GM12891 (cell line): ENCODE data around the gene MKLN1.

Source experiments
- DNase-seq: peaks from one replicate; pipeline ENCODE4 v3.0.0; 2011; ENCODE audit warnings: low spot score; ENCODE audit not compliant: insufficient read length
- FAIRE-seq: peaks from 2 replicates; lab custom pipeline; 2011; peaks lifted over from hg19 to GRCh38; lab: Jason Lieb, UNC
- PAX5 ChIP-seq: IDR thresholded peaks from 2 replicates; pipeline ENCODE4 v1.6.1; 2011; ENCODE audit warnings: low read length, moderate library complexity, mild to moderate bottlenecking; ENCODE audit not compliant: insufficient read depth, severe bottlenecking
- POLR2A ChIP-seq: IDR thresholded peaks from 2 replicates; pipeline ENCODE4 v1.6.1; 2011; ENCODE audit warnings: low read depth, low read length, control low read depth
- POLR2AphosphoS5 ChIP-seq: IDR thresholded peaks from 2 replicates; pipeline ENCODE4 v1.6.1; 2011; ENCODE audit warnings: low read depth, low read length, control low read depth
- POU2F2 ChIP-seq: IDR thresholded peaks from 2 replicates; pipeline ENCODE4 v1.6.1; 2011; ENCODE audit warnings: low read depth, mild to moderate bottlenecking, control low read depth, low read length, moderate library complexity
- SPI1 ChIP-seq: IDR thresholded peaks from 2 replicates; pipeline ENCODE4 v1.6.1; 2011; ENCODE audit warnings: low read depth, low read length, control low read depth
- TAF1 ChIP-seq: IDR thresholded peaks from 2 replicates; pipeline ENCODE4 v1.6.1; 2011; ENCODE audit warnings: low read depth, low read length, control low read depth

Gene MKLN1

GRCh38 chr7:131358636-131359035 is 31.0 kb downstream of the MKLN1 start:
- no peak for FAIRE-seq
- TF ChIP-seq POLR2A (no peak), SPI1 (peak; percentile 65; the same call in 1 of the 2 replicates)
- no peak for DNase-seq

- FAIRE-seq: peak; percentile 41
- no peak for DNase-seq
- no peak for TF ChIP-seq POLR2A
- TF ChIP-seq POU2F2: no peak
- no peak for TF ChIP-seq TAF1
- no peak for TF ChIP-seq PAX5
- no peak for TF ChIP-seq POLR2AphosphoS5
- no peak for TF ChIP-seq SPI1
These were observed 31.6 kb downstream of the MKLN1 start for GRCh38 chr7:131359136-131359776.

- peak; percentile 23 for FAIRE-seq
- TF ChIP-seq SPI1 (no peak), PAX5 (no peak), POLR2A (no peak), POLR2AphosphoS5 (no peak), POU2F2 (no peak), TAF1 (no peak)
- no peak for DNase-seq
These were observed 36.0 kb downstream of the MKLN1 start for GRCh38 chr7:131363719-131364118.

GRCh38 chr7:131364767-131365344 is 37.2 kb downstream of the MKLN1 start:
- DNase-seq (no peak), FAIRE-seq (peak; percentile 78)
- TF ChIP-seq SPI1: no peak
- no peak for TF ChIP-seq TAF1
- TF ChIP-seq POU2F2: no peak
- TF ChIP-seq POLR2AphosphoS5: no peak
- no peak for TF ChIP-seq POLR2A
- no peak for TF ChIP-seq PAX5

GRCh38 chr7:131365838-131366237 is 38.2 kb downstream of the MKLN1 start:
- no peak for FAIRE-seq
- no peak for DNase-seq
- TF ChIP-seq POU2F2 (no peak), SPI1 (no peak), PAX5 (no peak), TAF1 (no peak), POLR2A (no peak), POLR2AphosphoS5 (no peak)

GRCh38 chr7:131369354-131369753 is 41.7 kb downstream of the MKLN1 start:
- TF ChIP-seq POU2F2 (no peak), SPI1 (no peak), PAX5 (no peak), POLR2AphosphoS5 (no peak), TAF1 (no peak), POLR2A (no peak)
- DNase-seq (no peak), FAIRE-seq (no peak)

GRCh38 chr7:131370523-131370968 is 42.9 kb downstream of the MKLN1 start:
- TF ChIP-seq POLR2A: no peak
- TF ChIP-seq SPI1: no peak
- TF ChIP-seq PAX5: no peak
- TF ChIP-seq POLR2AphosphoS5: no peak
- TF ChIP-seq POU2F2: peak; percentile 21; the same call in 1 of the 2 replicates
- no peak for TF ChIP-seq TAF1
- FAIRE-seq (peak; percentile 89), DNase-seq (no peak)

GRCh38 chr7:131371411-131371810 is 43.7 kb downstream of the MKLN1 start:
- DNase-seq: no peak
- FAIRE-seq: peak; percentile 26
- TF ChIP-seq PAX5: no peak
- no peak for TF ChIP-seq SPI1
- no peak for TF ChIP-seq POLR2AphosphoS5
- no peak for TF ChIP-seq TAF1
- TF ChIP-seq POU2F2: no peak
- TF ChIP-seq POLR2A: no peak

GRCh38 chr7:131372554-131372953 is 44.9 kb downstream of the MKLN1 start:
- TF ChIP-seq PAX5 (no peak), POLR2AphosphoS5 (no peak), POLR2A (no peak), POU2F2 (no peak), SPI1 (no peak), TAF1 (no peak)
- no peak for FAIRE-seq
- DNase-seq: no peak
